Upper lobe of left lung (tissue), 4 donors: ENCODE data around the gene CLSTN2.

Experiments
- EP300 ChIP-seq, 4 donors: sonication (generic); formaldehyde crosslinking; IDR thresholded peaks; one replicate each; pipeline ENCODE4 v1.5.1; 2017; ENCODE audit warnings: antibody characterized with exemption in 4 of 4, control low read depth in 2 of 4
- POLR2A ChIP-seq, 4 donors: fragments of 450-650 bp; IDR thresholded peaks; one replicate each; pipeline ENCODE4 v1.5.1; 2016 to 2017; ENCODE audit warnings: antibody characterized with exemption in 4 of 4, mild to moderate bottlenecking in 2 of 4
- TF ChIP-seq, protein P1 (sequence below), 6 experiments: fragments of 450-650 bp in 4 of 6; fragments of 200-600 bp in 2 of 6; sonication (generic) in 2 of 6; IDR thresholded peaks; one replicate each; pipeline ENCODE4 v1.5.1; 2016 to 2019; ENCODE audit warnings: antibody characterized with exemption in 6 of 6

DNA sequence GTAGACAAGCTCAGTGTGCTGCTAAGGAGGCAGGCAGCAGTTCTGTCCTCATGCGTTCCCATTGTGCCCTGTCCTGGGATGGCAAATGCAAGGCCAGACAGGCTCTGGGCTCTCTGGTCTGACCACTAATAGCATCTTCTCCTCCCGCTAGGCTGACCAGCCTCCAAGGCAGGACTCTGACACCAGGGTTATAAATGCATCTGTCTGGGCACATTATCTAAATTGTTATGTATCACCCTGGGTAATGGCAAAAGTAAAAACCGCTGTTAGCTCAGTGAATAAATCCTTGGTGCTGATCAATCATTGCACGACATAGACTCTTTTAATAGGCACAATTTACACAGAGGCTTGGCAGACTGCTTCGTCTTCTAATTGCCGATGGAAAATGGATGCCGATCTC, 85.6 kb downstream of the CLSTN2 start:
- no peak for TF ChIP-seq EP300 (IDR thresholded peaks at IDR 0.05)
- TF ChIP-seq, protein P1, sequence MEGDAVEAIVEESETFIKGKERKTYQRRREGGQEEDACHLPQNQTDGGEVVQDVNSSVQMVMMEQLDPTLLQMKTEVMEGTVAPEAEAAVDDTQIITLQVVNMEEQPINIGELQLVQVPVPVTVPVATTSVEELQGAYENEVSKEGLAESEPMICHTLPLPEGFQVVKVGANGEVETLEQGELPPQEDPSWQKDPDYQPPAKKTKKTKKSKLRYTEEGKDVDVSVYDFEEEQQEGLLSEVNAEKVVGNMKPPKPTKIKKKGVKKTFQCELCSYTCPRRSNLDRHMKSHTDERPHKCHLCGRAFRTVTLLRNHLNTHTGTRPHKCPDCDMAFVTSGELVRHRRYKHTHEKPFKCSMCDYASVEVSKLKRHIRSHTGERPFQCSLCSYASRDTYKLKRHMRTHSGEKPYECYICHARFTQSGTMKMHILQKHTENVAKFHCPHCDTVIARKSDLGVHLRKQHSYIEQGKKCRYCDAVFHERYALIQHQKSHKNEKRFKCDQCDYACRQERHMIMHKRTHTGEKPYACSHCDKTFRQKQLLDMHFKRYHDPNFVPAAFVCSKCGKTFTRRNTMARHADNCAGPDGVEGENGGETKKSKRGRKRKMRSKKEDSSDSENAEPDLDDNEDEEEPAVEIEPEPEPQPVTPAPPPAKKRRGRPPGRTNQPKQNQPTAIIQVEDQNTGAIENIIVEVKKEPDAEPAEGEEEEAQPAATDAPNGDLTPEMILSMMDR (IDR thresholded peaks at IDR 0.05), result no peak
- no peak for TF ChIP-seq POLR2A (IDR thresholded peaks at IDR 0.05)
